Right atrium auricular region (tissue), 2 donors: ENCODE measurements around the gene SPATS2L. TPM values are rescaled to one million over a fixed set of nuclear protein-coding genes. Genes with fewer than 3 reads are reported as not detected.
A peak's percentile ranks its signal among the peaks of the same experiment; 100 is the strongest.

Source experiments
- DNase-seq: peaks from one replicate; pipeline ENCODE4 v3.0.0-alpha.2; 2019; ENCODE audit warnings: low spot score
- H3K27ac ChIP-seq, 2 donors: fragments of 200-600 bp; sonication (generic); 1 replicate in 1 of 2; 2 replicates in 1 of 2; pipeline ENCODE4 v1.5.1; 2016 to 2019
- H3K27me3 ChIP-seq, 2 donors: fragments of 200-600 bp; sonication (generic); one replicate each; pipeline versions ENCODE4 v1.5.1 to v1.6.0; 2017 to 2019
- H3K36me3 ChIP-seq: fragments of 200-600 bp; sonication (generic); one replicate; pipeline ENCODE4 v1.5.1; 2016
- H3K4me1 ChIP-seq, 2 donors: fragments of 200-600 bp; sonication (generic); one replicate each; pipeline versions ENCODE4 v1.5.1 to v1.6.0; 2017 to 2019
- H3K4me3 ChIP-seq, 2 donors: fragments of 200-600 bp; sonication (generic); 1 replicate in 1 of 2; 2 replicates in 1 of 2; pipeline ENCODE4 v1.5.1; 2017 to 2019; ENCODE audit warnings: mild to moderate bottlenecking in 1 of 2, moderate library complexity in 1 of 2
- H3K9me3 ChIP-seq, 2 donors: fragments of 200-600 bp; sonication (generic); one replicate each; pipeline ENCODE4 v1.5.1; 2019
- CTCF ChIP-seq, 2 donors: fragments of 200-600 bp; sonication (generic); IDR thresholded peaks; one replicate each; pipeline ENCODE4 v1.5.1; 2019; ENCODE audit warnings: antibody characterized with exemption in 2 of 2
- total RNA-seq, 2 donors: library from RNA; depleted of rRNA; stranded (reverse); fragments of >200 nt; gene quantifications; one replicate each; pipeline ENCODE4 v1.1.0, GENCODE V29; 2016

The SPATS2L gene
- total RNA-seq, 2 donors from 2014 or later = 103 to 126 TPM

GRCh38 chr2:200525882-200526651 lies 219.6 kb downstream of the SPATS2L start, which contains the start of gene SGO2:
Gene SGO2 (plus strand): TSS chr2:200526207. CDS start chr2:200532976, 6,769 bp downstream.
- Histone ChIP-seq H3K27ac (peak within 1 kb of the TSS; percentile 47 to 53), H3K4me3 (peak within 1 kb of the TSS; percentile 74 to 79), H3K36me3 (no peaks in the 10 kb centered on the region), H3K27me3 (no peaks in the 10 kb centered on the region), H3K4me1 (peaks cover 0 to 8% of the 10 kb centered on the region in 2 donors), H3K9me3 (no peaks in the 10 kb centered on the region)
- peak; percentile 94 for DNase-seq
- peak in 1 of 2 donors; percentile 29 for TF ChIP-seq CTCF (IDR thresholded peaks at IDR 0.05)

DNA sequence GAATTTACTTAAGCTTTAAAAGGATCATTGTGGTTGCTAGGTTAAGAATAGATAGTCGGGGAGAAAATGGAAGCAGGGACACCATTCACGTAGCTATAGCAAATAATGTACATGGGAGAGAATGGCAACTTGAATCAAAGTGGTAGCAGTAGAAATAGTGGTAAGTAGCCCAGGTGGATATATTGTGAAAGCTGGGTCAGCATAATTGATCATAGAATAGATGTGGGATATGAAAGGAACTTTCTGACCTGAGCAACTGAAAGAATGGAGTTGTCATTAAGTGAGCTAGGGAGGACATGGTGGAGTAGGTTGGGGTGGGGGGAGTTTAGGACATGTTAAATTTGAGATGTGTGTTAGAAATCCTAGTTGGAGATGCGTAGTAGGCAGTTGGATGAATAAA lies 221.7 kb downstream of the SPATS2L start:
- no peaks in the 10 kb centered on the region for H3K27me3 ChIP-seq
- TF ChIP-seq CTCF (IDR thresholded peaks at IDR 0.05) = no peak
- peaks cover 0 to 8% of the 10 kb centered on the region in 2 donors for H3K4me1 ChIP-seq
- no peak for DNase-seq
- H3K36me3 ChIP-seq = no peaks in the 10 kb centered on the region
- no peaks in the 10 kb centered on the region for H3K9me3 ChIP-seq
- H3K4me3 ChIP-seq = no peak overlapping the region
- H3K27ac ChIP-seq = no peak overlapping the region

Other genes with a start within 250 kb of the SPATS2L start
- 10 to 100 TPM; 11.9 to 16.4 TPM for gene KCTD18, start 203.4 kb downstream of the SPATS2L start, total RNA-seq
- 1 to 10 TPM; 1.9 to 2.5 TPM for gene SGO2, start 219.5 kb downstream of the SPATS2L start, total RNA-seq